HL-60 (cell line): ENCODE results near the gene TMEM132D.

Experiments used
- DNase-seq, 2 experiments: peaks; one replicate each; pipeline ENCODE4 v3.0.0-alpha.2; 2010 to 2020; ENCODE audit warnings: low read depth in 1 of 2, low spot score in 1 of 2
- H3K27ac ChIP-seq: fragments of 250-450 bp; sonication (Bioruptor Pico); replicated peaks from 2 replicates; pipeline ENCODE4 v1.5.1; 2020; ENCODE audit warnings: mild to moderate bottlenecking, moderate library complexity
- H3K27me3 ChIP-seq: fragments of 250-450 bp; sonication (Bioruptor Pico); 2 replicates; pipeline ENCODE4 v1.5.1; 2021; ENCODE audit warnings: mild to moderate bottlenecking, moderate library complexity; ENCODE audit not compliant: insufficient read depth, poor library complexity, severe bottlenecking
- H3K4me3 ChIP-seq: replicated peaks from 2 replicates; pipeline ENCODE4 v1.5.1; 2011; ENCODE audit warnings: mild to moderate bottlenecking, control low read depth, low read length; ENCODE audit not compliant: insufficient read depth
- GABPA ChIP-seq: IDR thresholded peaks from 2 replicates; pipeline ENCODE4 v1.6.1; 2012; ENCODE audit warnings: low read depth
- POLR2AphosphoS5 ChIP-seq: IDR thresholded peaks from 2 replicates; pipeline ENCODE4 v1.6.1; 2012; ENCODE audit warnings: low read depth
- SPI1 ChIP-seq: IDR thresholded peaks from 2 replicates; pipeline ENCODE4 v1.6.1; 2012; ENCODE audit warnings: low read depth, mild to moderate bottlenecking, borderline replicate concordance
- TF ChIP-seq, protein P1 (sequence below): IDR thresholded peaks from 2 replicates; pipeline ENCODE4 v1.6.1; 2012; ENCODE audit warnings: low read depth; ENCODE audit not compliant: insufficient replicate concordance
- TF ChIP-seq, protein P2 (sequence below): IDR thresholded peaks from one replicate; pipeline ENCODE4 v1.5.1; 2011; ENCODE audit warnings: low read length, control low read depth, inconsistent platforms; ENCODE audit not compliant: insufficient read depth

TMEM132D gene

DNA sequence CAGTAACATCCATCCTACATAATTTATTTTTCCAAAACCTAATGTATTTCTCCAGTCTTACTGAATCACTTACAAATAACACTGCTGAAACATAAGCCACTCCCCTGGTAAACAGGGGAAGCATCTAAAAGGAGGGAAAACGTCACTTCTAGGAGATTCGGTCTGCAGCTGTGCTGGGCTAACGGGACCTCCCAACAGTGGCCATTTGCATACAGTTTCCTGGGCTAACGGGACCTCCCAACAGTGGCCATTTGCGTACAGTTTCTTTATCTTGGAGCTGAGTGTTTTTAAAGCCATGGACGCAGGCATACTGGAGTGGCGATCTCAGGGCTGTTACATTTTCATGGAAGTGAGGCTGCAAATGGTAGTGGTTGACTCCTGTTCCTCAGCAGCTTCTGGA is 242.9 kb downstream of the TMEM132D start:
- DNase-seq = no peak

DNA sequence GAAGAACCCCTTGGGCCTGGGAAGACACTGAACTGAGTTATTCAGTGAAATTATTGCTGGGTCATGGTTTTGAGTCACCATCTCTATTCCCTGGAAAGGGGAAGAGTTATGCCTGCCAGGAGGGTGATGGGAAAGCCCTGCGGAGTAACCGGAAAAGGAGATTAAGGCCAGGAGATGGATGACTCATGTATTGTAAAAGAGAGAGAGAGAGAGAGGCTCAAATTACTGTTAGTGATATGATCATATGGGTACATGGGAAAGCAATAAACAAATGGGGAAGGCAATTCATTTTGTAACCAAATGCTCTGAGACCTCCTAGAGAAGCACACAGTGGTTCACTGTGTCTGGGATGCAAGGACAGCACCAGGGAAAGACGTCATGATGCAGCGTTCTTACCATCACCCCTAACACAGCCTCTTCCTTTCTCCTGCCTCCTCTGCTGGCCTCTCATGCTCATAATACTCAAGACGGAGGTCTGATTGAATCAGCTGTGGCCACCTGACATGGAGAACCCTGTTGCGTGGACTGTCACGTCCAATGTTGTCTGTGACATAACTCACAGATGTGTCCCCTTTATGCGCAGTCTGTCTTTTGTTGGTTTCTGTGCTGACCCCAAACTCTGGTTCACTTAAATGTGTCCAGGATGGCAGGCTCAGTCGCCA is 243.7 kb downstream of the TMEM132D start:
- DNase-seq = no peak
- TF ChIP-seq, protein P1, sequence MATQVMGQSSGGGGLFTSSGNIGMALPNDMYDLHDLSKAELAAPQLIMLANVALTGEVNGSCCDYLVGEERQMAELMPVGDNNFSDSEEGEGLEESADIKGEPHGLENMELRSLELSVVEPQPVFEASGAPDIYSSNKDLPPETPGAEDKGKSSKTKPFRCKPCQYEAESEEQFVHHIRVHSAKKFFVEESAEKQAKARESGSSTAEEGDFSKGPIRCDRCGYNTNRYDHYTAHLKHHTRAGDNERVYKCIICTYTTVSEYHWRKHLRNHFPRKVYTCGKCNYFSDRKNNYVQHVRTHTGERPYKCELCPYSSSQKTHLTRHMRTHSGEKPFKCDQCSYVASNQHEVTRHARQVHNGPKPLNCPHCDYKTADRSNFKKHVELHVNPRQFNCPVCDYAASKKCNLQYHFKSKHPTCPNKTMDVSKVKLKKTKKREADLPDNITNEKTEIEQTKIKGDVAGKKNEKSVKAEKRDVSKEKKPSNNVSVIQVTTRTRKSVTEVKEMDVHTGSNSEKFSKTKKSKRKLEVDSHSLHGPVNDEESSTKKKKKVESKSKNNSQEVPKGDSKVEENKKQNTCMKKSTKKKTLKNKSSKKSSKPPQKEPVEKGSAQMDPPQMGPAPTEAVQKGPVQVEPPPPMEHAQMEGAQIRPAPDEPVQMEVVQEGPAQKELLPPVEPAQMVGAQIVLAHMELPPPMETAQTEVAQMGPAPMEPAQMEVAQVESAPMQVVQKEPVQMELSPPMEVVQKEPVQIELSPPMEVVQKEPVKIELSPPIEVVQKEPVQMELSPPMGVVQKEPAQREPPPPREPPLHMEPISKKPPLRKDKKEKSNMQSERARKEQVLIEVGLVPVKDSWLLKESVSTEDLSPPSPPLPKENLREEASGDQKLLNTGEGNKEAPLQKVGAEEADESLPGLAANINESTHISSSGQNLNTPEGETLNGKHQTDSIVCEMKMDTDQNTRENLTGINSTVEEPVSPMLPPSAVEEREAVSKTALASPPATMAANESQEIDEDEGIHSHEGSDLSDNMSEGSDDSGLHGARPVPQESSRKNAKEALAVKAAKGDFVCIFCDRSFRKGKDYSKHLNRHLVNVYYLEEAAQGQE = no peak
- TF ChIP-seq SPI1 = no peak
- TF ChIP-seq GABPA = no peak
- TF ChIP-seq, protein P2, sequence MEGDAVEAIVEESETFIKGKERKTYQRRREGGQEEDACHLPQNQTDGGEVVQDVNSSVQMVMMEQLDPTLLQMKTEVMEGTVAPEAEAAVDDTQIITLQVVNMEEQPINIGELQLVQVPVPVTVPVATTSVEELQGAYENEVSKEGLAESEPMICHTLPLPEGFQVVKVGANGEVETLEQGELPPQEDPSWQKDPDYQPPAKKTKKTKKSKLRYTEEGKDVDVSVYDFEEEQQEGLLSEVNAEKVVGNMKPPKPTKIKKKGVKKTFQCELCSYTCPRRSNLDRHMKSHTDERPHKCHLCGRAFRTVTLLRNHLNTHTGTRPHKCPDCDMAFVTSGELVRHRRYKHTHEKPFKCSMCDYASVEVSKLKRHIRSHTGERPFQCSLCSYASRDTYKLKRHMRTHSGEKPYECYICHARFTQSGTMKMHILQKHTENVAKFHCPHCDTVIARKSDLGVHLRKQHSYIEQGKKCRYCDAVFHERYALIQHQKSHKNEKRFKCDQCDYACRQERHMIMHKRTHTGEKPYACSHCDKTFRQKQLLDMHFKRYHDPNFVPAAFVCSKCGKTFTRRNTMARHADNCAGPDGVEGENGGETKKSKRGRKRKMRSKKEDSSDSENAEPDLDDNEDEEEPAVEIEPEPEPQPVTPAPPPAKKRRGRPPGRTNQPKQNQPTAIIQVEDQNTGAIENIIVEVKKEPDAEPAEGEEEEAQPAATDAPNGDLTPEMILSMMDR = no peak
- no peak for TF ChIP-seq POLR2AphosphoS5
- H3K27me3 ChIP-seq = no peaks in the 10 kb centered on the region
- H3K4me3 ChIP-seq = no peak overlapping the region
- H3K27ac ChIP-seq = no peak overlapping the region

More for the DNA sequence above, 242.9 kb downstream of the TMEM132D start:
- Histone ChIP-seq H3K4me3 (no peak overlapping the region), H3K27ac (no peak overlapping the region), H3K27me3 (no peaks in the 10 kb centered on the region)
- TF ChIP-seq, protein P2 = no peak
- TF ChIP-seq GABPA (no peak), SPI1 (no peak), POLR2AphosphoS5 (no peak)
- TF ChIP-seq, protein P1 = no peak

DNA sequence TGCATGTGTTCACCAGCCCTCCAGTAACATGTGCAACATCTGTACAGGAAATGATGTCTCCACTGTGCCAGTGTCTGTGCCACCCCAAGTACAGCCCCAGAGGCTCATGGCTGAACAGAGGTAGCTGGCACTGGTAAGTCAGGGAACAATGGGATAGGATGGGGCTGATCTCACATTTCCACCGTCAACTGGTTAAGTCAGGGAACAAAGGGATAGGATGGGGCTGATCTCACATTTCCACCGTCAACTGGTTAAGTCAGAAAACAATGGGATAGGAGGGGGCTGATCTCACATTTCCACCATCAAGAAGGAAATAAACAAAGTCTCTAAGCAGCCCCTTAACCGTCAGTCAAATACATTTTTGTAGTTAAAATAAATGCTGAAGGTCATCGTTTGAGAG is 246.6 kb downstream of the TMEM132D start:
- DNase-seq = no peak
- TF ChIP-seq SPI1 = no peak
- TF ChIP-seq GABPA = no peak
- TF ChIP-seq, protein P2 = no peak
- no peak overlapping the region for H3K27ac ChIP-seq
- no peak overlapping the region for H3K4me3 ChIP-seq
- no peaks in the 10 kb centered on the region for H3K27me3 ChIP-seq

DNA sequence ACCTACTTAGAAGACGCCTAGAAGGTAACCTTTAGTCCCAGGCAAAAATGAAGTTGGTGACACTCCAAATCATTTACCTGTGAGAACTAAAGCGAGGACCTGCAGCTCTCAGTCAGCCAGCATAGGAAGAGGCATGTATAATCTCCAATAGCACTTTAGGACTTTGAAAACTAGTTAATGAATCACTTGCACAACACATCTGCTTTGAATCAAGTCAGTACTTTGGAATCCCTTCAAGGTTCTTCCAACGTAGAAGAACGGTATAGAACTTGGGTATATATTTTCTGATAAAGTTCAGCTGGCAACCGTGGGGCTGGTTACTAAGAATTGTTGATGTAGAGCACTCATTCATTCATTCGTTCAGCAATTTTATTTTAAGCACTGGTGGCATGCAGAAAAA is 251.9 kb downstream of the TMEM132D start:
- Histone ChIP-seq H3K4me3 (no peak overlapping the region), H3K27me3 (no peaks in the 10 kb centered on the region), H3K27ac (no peak overlapping the region)
- DNase-seq = no peak
- TF ChIP-seq GABPA (no peak), SPI1 (no peak), POLR2AphosphoS5 (no peak)
- TF ChIP-seq, protein P2 = no peak
- TF ChIP-seq, protein P1 = no peak
